ENCODE results near the gene YIPF3. TPM values are rescaled to one million over a fixed set of nuclear protein-coding genes. Genes with fewer than 3 reads are reported as not detected.

The YIPF3 gene
- total RNA-seq, 1 donor from 2014 or later = 80.0 TPM

- H3K36me3 ChIP-seq = no peaks in the 10 kb centered on the region
- no peaks in the 10 kb centered on the region for H3K27me3 ChIP-seq
- H3K27ac ChIP-seq = no peak overlapping the region
- H3K4me3 ChIP-seq = no peak overlapping the region
- intact Hi-C loops (cut with DNase I) = no loop called here
- peaks cover 35% of the 10 kb centered on the region for H3K4me1 ChIP-seq
- TF ChIP-seq, protein P1, sequence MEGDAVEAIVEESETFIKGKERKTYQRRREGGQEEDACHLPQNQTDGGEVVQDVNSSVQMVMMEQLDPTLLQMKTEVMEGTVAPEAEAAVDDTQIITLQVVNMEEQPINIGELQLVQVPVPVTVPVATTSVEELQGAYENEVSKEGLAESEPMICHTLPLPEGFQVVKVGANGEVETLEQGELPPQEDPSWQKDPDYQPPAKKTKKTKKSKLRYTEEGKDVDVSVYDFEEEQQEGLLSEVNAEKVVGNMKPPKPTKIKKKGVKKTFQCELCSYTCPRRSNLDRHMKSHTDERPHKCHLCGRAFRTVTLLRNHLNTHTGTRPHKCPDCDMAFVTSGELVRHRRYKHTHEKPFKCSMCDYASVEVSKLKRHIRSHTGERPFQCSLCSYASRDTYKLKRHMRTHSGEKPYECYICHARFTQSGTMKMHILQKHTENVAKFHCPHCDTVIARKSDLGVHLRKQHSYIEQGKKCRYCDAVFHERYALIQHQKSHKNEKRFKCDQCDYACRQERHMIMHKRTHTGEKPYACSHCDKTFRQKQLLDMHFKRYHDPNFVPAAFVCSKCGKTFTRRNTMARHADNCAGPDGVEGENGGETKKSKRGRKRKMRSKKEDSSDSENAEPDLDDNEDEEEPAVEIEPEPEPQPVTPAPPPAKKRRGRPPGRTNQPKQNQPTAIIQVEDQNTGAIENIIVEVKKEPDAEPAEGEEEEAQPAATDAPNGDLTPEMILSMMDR (IDR thresholded peaks at IDR 0.05) = no peak
- TF ChIP-seq POLR2A (IDR thresholded peaks at IDR 0.05) (no peak), POLR2AphosphoS5 (IDR thresholded peaks at IDR 0.05; ENCODE audit: insufficient read depth in 1 of 2, low read depth in 1 of 2) (no peak)
- H3K9me3 ChIP-seq = no peaks in the 10 kb centered on the region
- DNase-seq (ENCODE audit: extremely low spot score in 2 of 2) = no peak
Observed at GRCh38 chr6:43490523-43490939, 26.2 kb downstream of the YIPF3 start.

DNA sequence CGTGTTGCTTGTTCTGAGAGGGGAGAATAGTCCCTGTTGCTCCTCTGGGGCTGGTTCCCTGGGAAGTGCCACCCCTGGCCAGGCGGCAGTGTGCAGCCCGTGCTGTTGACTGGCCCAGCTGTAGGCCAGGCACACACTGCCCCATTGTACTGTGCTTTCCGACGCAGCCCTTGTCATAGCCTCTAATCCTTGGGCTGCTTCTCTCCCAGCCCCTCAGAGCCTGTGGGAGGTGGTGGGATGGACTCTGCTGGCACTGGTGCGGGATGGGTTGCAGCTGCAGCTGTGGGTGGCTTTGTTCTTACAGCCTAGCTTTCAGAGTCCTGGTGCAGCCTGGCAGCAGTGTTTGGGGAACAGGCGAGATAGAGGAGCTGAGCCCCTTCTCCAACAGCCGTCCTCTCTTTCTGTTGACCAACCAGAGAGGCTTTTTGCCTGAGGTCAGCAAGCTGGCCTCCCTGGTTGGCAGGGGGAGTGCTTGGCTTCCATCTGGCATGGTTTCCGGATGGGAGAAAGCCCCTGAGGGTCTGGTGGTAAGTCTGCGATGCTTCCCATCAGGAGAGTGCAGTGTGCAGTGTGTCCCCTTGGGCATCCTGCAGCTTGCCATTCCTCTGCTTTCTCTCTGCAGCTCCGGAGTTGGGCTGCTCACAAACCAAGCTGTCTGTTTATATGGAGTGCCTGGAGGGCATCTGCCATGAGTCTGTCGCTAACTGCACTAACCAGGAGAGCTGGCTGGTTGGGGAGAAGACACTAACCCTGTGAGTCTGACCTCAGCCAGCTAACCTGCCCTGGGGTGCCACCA lies 27.3 kb downstream of the YIPF3 start:
- no peak for DNase-seq (ENCODE audit: extremely low spot score in 2 of 2)
- peaks cover 25% of the 10 kb centered on the region for H3K4me1 ChIP-seq
- no peaks in the 10 kb centered on the region for H3K36me3 ChIP-seq
- no peak overlapping the region for H3K4me3 ChIP-seq
- H3K27ac ChIP-seq = no peak overlapping the region
- H3K27me3 ChIP-seq = no peaks in the 10 kb centered on the region
- TF ChIP-seq POLR2AphosphoS5 (IDR thresholded peaks at IDR 0.05; ENCODE audit: insufficient read depth in 1 of 2, low read depth in 1 of 2) (no peak), POLR2A (IDR thresholded peaks at IDR 0.05) (no peak)
- TF ChIP-seq, protein P1 (IDR thresholded peaks at IDR 0.05) = no peak
- intact Hi-C loops (cut with DNase I) = no loop called here
- H3K9me3 ChIP-seq = no peaks in the 10 kb centered on the region

GRCh38 chr6:43488667-43489276 lies 28.0 kb downstream of the YIPF3 start:
- intact Hi-C loops (cut with DNase I) = no loop called here
- no peak for DNase-seq (ENCODE audit: extremely low spot score in 2 of 2)
- H3K9me3 ChIP-seq = no peaks in the 10 kb centered on the region
- H3K4me3 ChIP-seq = no peak overlapping the region
- H3K4me1 ChIP-seq = peaks cover 19% of the 10 kb centered on the region
- H3K27ac ChIP-seq = no peak overlapping the region
- no peaks in the 10 kb centered on the region for H3K27me3 ChIP-seq
- H3K36me3 ChIP-seq = no peaks in the 10 kb centered on the region
- TF ChIP-seq POLR2AphosphoS5 (IDR thresholded peaks at IDR 0.05; ENCODE audit: insufficient read depth in 1 of 2, low read depth in 1 of 2) (no peak), POLR2A (IDR thresholded peaks at IDR 0.05) (no peak)
- TF ChIP-seq, protein P1 (IDR thresholded peaks at IDR 0.05) = no peak

DNA sequence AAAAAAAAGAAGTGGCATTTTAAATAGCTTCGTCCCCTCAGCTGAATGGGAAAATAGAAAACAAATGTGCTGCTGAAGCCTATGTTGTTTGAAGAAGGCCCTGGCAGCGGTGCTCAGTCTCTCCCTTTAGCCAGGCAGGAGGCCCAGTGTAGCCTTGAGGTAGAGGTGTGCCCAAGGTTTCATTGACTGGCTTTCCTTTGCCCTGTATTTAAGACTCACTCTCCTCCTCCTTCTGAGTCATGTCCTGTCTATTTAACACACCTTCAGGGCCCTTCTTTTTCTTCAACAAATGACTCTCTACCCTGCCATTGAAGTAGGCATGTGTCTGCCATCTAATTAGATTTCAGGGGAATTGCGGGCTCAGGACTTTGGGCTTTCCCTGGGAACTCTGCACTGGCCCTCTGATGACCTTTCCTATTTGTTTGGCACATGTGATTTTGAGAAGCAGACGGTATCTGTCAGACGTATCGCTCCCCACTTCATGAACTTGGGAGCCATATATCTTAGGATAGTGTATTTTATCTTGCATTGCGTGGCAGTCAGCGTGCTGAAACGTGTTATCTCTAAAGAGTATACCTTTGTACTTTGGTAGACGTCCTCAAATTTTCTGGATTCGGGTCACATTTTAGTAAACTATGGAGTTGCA lies 35.0 kb downstream of the YIPF3 start:
- Histone ChIP-seq H3K36me3 (no peaks in the 10 kb centered on the region), H3K9me3 (no peaks in the 10 kb centered on the region), H3K27me3 (no peaks in the 10 kb centered on the region), H3K4me3 (no peak overlapping the region), H3K4me1 (peaks cover 47% of the 10 kb centered on the region), H3K27ac (no peak overlapping the region)
- DNase-seq (ENCODE audit: extremely low spot score in 2 of 2) = no peak
- intact Hi-C loops (cut with DNase I) = no loop called here
- TF ChIP-seq POLR2A (IDR thresholded peaks at IDR 0.05) = no peak

- no peak overlapping the region for H3K4me3 ChIP-seq
- H3K27me3 ChIP-seq = no peaks in the 10 kb centered on the region
- no peak overlapping the region for H3K27ac ChIP-seq
- no peak for DNase-seq (ENCODE audit: extremely low spot score in 2 of 2)
- TF ChIP-seq POLR2A (IDR thresholded peaks at IDR 0.05) = no peak
- no peak for TF ChIP-seq POLR2AphosphoS5 (IDR thresholded peaks at IDR 0.05; ENCODE audit: insufficient read depth in 1 of 2, low read depth in 1 of 2)
- TF ChIP-seq, protein P1 (IDR thresholded peaks at IDR 0.05) = no peak
- no peaks in the 10 kb centered on the region for H3K36me3 ChIP-seq
- H3K4me1 ChIP-seq = peaks cover 47% of the 10 kb centered on the region
- no peaks in the 10 kb centered on the region for H3K9me3 ChIP-seq
- intact Hi-C loops (cut with DNase I) = no loop called here
Observed at GRCh38 chr6:43481075-43481474, 35.7 kb downstream of the YIPF3 start.

Data from vagina (tissue), 2 donors.